ENCODE measurements around the gene EPS8.

EPS8 gene

GRCh38 chr12:15789220-15790171 is at the start of gene EPS8:
Gene EPS8, minus strand, starts transcription at chr12:15789388. Its CDS starts 106,437 bp downstream, at chr12:15682951.
- DNase-seq (ENCODE audit: low read depth): peak; percentile 93
- peak within 1 kb of the TSS; percentile 83 for H3K4me3 ChIP-seq (ENCODE audit: low read depth, low read length)
- TF ChIP-seq CTCF (conservative IDR thresholded peaks at IDR 0.05; ENCODE audit: low read depth, low read length): peak; percentile 23

- TF ChIP-seq CTCF (conservative IDR thresholded peaks at IDR 0.05; ENCODE audit: low read depth, low read length): no peak
- no peak for DNase-seq (ENCODE audit: low read depth)
- H3K4me3 ChIP-seq (ENCODE audit: low read depth, low read length): no peak overlapping the region
Measured at GRCh38 chr12:15837141-15837790, 48.1 kb upstream of the EPS8 start.

- no peak overlapping the region for H3K4me3 ChIP-seq (ENCODE audit: low read depth, low read length)
- peak; percentile 70 for DNase-seq (ENCODE audit: low read depth)
- no peak for TF ChIP-seq CTCF (conservative IDR thresholded peaks at IDR 0.05; ENCODE audit: low read depth, low read length)
Measured at GRCh38 chr12:15834575-15834974, 45.4 kb upstream of the EPS8 start.

- no peak for DNase-seq (ENCODE audit: low read depth)
- no peak overlapping the region for H3K4me3 ChIP-seq (ENCODE audit: low read depth, low read length)
- TF ChIP-seq CTCF (conservative IDR thresholded peaks at IDR 0.05; ENCODE audit: low read depth, low read length): no peak
Measured at GRCh38 chr12:15831315-15831978, 42.3 kb upstream of the EPS8 start.

- H3K4me3 ChIP-seq (ENCODE audit: low read depth, low read length): no peak overlapping the region
- peak; percentile 82 for DNase-seq (ENCODE audit: low read depth)
- TF ChIP-seq CTCF (conservative IDR thresholded peaks at IDR 0.05; ENCODE audit: low read depth, low read length): no peak
Measured at GRCh38 chr12:15830538-15830937, 41.4 kb upstream of the EPS8 start.

- no peak overlapping the region for H3K4me3 ChIP-seq (ENCODE audit: low read depth, low read length)
- DNase-seq (ENCODE audit: low read depth): peak; percentile 61
- no peak for TF ChIP-seq CTCF (conservative IDR thresholded peaks at IDR 0.05; ENCODE audit: low read depth, low read length)
Measured at GRCh38 chr12:15829949-15830348, 40.8 kb upstream of the EPS8 start.

All from choroid plexus epithelial cell (primary cell).